ENCODE results near the gene ERGIC1.
A peak's percentile ranks its signal among the peaks of the same experiment; 100 is the strongest.

Gene ERGIC1

DNA sequence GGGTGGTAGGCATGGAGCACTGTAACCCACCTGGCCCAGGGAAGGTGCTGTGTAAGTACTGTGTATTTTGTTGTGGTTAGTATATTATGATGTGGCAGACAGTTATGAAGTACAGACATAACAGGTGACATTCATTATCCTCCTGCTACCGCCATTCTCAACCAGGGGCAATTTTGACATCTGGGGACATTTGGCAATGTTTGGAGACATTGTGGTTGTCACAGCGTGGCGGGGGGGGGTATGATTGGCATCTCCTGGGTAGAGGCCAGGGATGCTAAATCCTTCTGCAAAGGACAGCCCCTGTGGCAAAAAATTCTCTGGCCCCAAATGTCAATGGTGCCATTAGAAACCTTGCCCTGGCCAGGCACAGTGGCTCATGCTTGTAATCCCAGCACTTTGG is 115.4 kb downstream of the ERGIC1 start:
- H3K27ac ChIP-seq (ENCODE audit: low read depth, low read length) = no peak overlapping the region
- H3K9ac ChIP-seq (ENCODE audit: low read depth, low read length) = no peak overlapping the region
- H3K36me3 ChIP-seq (ENCODE audit: insufficient read depth, low read length) = peaks cover 28% of the 10 kb centered on the region
- H3K4me1 ChIP-seq (ENCODE audit: insufficient read depth, low read length) = no peaks in the 10 kb centered on the region
- H3K9me3 ChIP-seq (ENCODE audit: insufficient read depth, low read depth, low read length) = no peaks in the 10 kb centered on the region
- H3K27me3 ChIP-seq (ENCODE audit: insufficient read depth, low read length) = no peaks in the 10 kb centered on the region
- 95% methylated on average over 3 of the region's 3 CpGs for WGBS
- H3K4me3 ChIP-seq (ENCODE audit: low read length) = no peak overlapping the region

DNA sequence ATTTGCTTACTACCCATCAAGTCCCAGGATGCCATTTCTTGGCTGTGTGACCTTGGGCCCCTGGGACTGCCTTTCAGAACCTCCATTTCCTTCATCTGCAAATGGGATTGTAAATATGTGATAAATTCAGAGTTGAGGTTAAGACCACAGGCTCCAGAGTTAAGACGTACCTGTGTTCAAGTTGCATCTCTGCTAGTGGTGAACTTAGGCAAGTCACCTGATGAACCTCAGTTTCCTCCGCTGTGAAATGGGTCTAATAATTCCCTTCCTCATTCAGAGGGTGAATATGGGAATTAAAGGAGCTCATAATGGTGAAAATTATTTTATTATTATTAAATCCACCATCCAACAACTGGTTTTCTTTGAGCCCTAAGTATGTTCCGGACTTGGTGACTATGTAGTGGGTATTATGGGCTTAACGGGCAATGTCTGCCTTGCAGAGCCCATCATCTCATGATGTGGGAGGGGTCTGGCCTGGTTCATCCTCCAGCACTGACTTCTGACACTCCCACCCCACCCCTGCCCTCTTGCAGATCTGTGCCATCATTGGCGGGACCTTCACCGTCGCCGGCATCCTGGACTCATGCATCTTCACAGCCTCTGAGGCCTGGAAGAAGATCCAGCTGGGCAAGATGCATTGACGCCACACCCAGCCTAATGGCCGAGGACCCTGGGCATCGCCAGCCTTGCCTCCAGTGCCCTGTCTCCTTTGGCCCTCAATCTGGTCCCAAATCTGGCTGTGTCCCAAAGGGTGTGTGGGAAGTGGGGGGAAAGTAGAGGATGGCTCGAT is 116.3 kb downstream of the ERGIC1 start:
- H3K9ac ChIP-seq (ENCODE audit: low read depth, low read length) = no peak overlapping the region
- H3K9me3 ChIP-seq (ENCODE audit: insufficient read depth, low read depth, low read length) = no peaks in the 10 kb centered on the region
- H3K4me1 ChIP-seq (ENCODE audit: insufficient read depth, low read length) = no peaks in the 10 kb centered on the region
- 96% methylated on average over 11 of the region's 12 CpGs for whole genome bisulfite sequencing
- H3K4me3 ChIP-seq (ENCODE audit: low read length) = no peak overlapping the region
- no peak overlapping the region for H3K27ac ChIP-seq (ENCODE audit: low read depth, low read length)
- no peaks in the 10 kb centered on the region for H3K27me3 ChIP-seq (ENCODE audit: insufficient read depth, low read length)
- peaks cover 25% of the 10 kb centered on the region for H3K36me3 ChIP-seq (ENCODE audit: insufficient read depth, low read length)

DNA sequence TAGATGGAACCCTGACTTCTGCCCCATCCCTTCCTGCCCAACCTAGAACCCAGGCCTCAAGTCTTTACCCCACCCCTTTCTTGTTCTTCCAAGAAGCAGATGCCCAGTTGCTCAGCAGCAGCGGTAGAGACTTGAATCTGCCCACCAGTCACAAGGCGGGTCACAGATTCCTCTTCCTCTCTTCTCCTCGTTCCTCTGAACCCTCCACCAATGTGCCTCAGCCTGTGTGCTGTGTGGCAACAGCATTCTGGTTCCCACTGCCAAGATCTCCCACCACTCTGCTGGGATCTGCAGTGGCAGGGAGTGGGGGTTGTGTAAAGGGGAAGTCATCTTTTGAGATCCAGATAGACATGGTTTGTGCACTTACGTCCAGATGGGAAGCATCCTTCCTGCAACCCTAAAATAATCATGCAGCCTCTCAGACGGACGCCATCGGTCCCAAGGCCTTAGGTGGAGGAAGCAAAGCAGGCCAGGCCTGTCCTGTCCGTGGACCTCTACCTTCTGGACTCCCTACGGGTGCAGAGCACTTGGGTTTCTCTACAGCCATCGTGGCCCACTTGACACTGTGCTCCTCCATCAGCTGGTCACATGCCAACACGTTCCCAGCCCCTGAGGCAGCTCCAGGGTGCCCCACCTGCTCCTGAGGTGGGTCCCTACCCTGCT is 117.5 kb downstream of the ERGIC1 start:
- peaks cover 22% of the 10 kb centered on the region for H3K36me3 ChIP-seq (ENCODE audit: insufficient read depth, low read length)
- H3K4me1 ChIP-seq (ENCODE audit: insufficient read depth, low read length) = no peaks in the 10 kb centered on the region
- WGBS = 90% methylated on average over 11 of the region's 11 CpGs
- H3K4me3 ChIP-seq (ENCODE audit: low read length) = no peak overlapping the region
- no peaks in the 10 kb centered on the region for H3K9me3 ChIP-seq (ENCODE audit: insufficient read depth, low read depth, low read length)
- no peaks in the 10 kb centered on the region for H3K27me3 ChIP-seq (ENCODE audit: insufficient read depth, low read length)
- no peak overlapping the region for H3K27ac ChIP-seq (ENCODE audit: low read depth, low read length)
- H3K9ac ChIP-seq (ENCODE audit: low read depth, low read length) = no peak overlapping the region

DNA sequence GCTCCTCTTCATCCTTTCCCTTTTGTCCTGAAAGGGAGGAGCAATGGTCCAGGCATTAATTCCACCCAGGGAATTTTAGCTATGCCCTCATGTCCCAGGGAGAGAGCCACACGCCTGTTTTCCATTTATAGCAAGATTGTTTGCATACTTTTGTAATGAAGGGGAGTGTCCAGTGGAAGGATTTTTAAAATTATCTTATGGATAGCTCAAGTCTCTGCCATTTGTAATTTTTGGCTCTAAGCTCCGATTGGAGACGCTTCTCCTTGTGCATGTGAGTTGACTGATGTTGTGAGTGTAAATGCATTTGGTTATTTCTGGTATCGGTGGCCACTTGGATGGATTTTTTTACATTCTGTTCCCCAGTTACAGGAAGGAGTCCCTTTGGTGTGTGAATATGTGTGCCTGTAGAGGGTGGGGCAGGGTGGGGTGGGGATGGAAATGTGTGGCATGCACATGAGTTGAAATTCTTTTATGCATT is 118.0 kb downstream of the ERGIC1 start:
- H3K27ac ChIP-seq (ENCODE audit: low read depth, low read length) = no peak overlapping the region
- H3K4me1 ChIP-seq (ENCODE audit: insufficient read depth, low read length) = no peaks in the 10 kb centered on the region
- H3K36me3 ChIP-seq (ENCODE audit: insufficient read depth, low read length) = peaks cover 22% of the 10 kb centered on the region
- no peak overlapping the region for H3K9ac ChIP-seq (ENCODE audit: low read depth, low read length)
- 94% methylated on average over 4 of the region's 4 CpGs for WGBS
- no peak overlapping the region for H3K4me3 ChIP-seq (ENCODE audit: low read length)
- 0 out of 2 replicates have a peak, but pooled peaks cover under 1% of the 10 kb centered on the region for H3K27me3 ChIP-seq (ENCODE audit: insufficient read depth, low read length)
- no peaks in the 10 kb centered on the region for H3K9me3 ChIP-seq (ENCODE audit: insufficient read depth, low read depth, low read length)

DNA sequence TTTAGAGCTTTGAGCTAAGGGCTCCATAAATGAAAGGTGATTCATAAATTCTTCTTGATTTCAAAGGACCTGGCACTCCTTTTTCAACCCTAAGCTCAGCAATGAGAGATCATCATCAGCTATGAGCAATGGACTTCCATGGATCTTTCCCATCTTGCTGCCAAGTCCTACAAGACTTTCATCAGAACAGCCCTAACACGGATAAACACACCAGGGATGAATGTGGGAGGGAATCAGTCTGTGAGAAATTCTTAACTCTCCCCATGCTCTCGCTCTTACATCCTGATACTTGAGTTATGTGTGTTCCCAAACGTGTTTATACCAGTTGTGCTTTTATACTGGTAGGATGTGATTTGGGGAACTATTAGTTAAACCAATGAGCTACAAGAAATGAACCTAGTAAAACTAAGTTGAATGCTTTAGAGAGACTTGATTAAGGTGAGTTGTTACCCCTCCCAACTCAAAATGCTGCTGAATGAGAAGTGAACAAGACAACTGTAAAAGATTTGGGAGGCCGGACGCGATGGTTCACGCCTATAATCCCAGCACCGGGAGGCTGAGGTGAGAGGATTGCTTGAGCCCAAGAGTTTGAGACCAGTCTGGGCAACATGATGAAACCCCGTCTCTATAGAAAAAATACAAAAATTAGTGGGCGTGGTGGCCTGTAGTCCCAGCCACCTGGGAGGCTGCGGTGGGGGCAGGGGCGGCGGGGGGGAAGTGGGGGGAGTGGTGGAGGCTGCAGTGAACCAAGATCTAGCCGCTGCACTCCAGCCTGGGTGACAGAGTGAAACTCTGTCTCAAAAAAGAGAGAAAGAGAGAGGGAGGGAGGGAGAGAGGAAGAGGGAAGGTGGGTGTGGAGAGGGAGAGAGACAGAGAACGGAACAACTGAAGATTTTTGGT is 120.0 kb downstream of the ERGIC1 start:
- 82% methylated on average over 14 of the region's 15 CpGs for WGBS
- no peaks in the 10 kb centered on the region for H3K9me3 ChIP-seq (ENCODE audit: insufficient read depth, low read depth, low read length)
- H3K27ac ChIP-seq (ENCODE audit: low read depth, low read length) = no peak overlapping the region
- no peaks in the 10 kb centered on the region for H3K4me1 ChIP-seq (ENCODE audit: insufficient read depth, low read length)
- H3K9ac ChIP-seq (ENCODE audit: low read depth, low read length) = no peak overlapping the region
- H3K4me3 ChIP-seq (ENCODE audit: low read length) = no peak overlapping the region
- peaks cover 19% of the 10 kb centered on the region for H3K36me3 ChIP-seq (ENCODE audit: insufficient read depth, low read length)
- peaks cover 11% of the 10 kb centered on the region; the same call in 1 of the 2 replicates for H3K27me3 ChIP-seq (ENCODE audit: insufficient read depth, low read length)

DNA sequence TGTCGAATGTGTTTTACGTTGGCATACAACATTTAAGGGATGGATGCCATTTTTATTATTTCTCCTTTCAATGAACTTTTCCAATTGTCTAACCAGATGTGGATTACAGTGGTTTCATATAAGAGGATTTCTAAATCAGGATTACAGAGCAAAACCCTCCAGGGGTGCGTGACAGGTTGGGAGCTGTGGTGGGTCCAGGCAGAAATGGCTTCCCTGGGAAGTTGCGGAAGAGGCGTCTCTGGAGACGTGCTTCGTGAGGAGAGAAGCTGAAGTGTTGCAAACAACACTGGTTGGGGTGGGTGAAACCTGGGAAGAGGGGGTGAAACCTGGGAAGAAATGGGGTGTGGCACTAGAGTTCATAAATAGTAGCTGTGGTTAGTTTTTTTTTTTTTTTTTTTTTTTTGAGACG is 120.7 kb downstream of the ERGIC1 start:
- H3K4me3 ChIP-seq (ENCODE audit: low read length) = no peak overlapping the region
- peaks cover 19% of the 10 kb centered on the region for H3K36me3 ChIP-seq (ENCODE audit: insufficient read depth, low read length)
- no peak overlapping the region for H3K27ac ChIP-seq (ENCODE audit: low read depth, low read length)
- no peaks in the 10 kb centered on the region for H3K4me1 ChIP-seq (ENCODE audit: insufficient read depth, low read length)
- no peak overlapping the region for H3K9ac ChIP-seq (ENCODE audit: low read depth, low read length)
- peaks cover 11% of the 10 kb centered on the region; the same call in 1 of the 2 replicates for H3K27me3 ChIP-seq (ENCODE audit: insufficient read depth, low read length)
- WGBS = 94% methylated on average over 8 of the region's 8 CpGs
- no peaks in the 10 kb centered on the region for H3K9me3 ChIP-seq (ENCODE audit: insufficient read depth, low read depth, low read length)

DNA sequence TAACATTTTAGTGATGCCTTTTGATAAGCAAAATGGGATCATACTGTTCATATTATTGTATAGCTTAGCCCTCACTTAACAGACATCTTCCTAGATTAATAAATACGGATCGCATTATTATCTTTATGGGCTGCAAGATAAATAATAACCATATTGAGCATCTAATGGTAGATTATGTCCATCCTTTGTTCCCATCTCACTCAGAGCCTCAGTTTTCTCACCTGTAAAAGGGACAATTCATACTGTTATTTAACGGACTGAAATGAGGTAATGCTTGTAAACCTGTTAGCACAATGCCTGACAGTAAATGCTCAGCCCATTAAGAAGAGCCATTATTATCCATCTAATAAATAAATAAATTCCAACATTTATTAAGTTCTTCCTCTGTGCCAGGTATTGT is 122.2 kb downstream of the ERGIC1 start:
- Histone ChIP-seq H3K9me3 (ENCODE audit: insufficient read depth, low read depth, low read length) (no peaks in the 10 kb centered on the region), H3K9ac (ENCODE audit: low read depth, low read length) (no peak overlapping the region), H3K4me1 (ENCODE audit: insufficient read depth, low read length) (no peaks in the 10 kb centered on the region), H3K27me3 (ENCODE audit: insufficient read depth, low read length) (peaks cover 11% of the 10 kb centered on the region; the same call in 1 of the 2 replicates), H3K36me3 (ENCODE audit: insufficient read depth, low read length) (peaks cover 7% of the 10 kb centered on the region), H3K4me3 (ENCODE audit: low read length) (no peak overlapping the region), H3K27ac (ENCODE audit: low read depth, low read length) (no peak overlapping the region)
- WGBS = 86% methylated on average over 1 of the region's 3 CpGs

DNA sequence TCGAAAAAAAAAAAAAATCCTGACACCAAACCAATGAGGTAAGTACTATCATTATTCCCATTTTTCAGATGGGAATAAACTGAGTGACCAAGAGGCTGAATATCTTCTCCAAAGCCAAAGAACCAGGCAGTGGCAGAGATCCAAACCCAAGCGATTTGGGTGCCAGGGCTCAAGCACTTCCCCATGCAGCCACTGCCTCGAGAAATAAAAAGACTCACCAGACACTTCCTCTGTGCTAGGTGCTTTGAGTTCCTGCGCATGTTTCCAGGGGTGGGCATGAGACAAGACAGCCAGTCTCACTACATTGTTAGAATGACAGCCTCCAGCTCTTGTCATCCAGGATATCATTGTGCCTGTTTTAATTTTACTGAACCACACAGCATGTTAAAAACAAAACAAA is 122.9 kb downstream of the ERGIC1 start:
- Histone ChIP-seq H3K27ac (ENCODE audit: low read depth, low read length) (no peak overlapping the region), H3K27me3 (ENCODE audit: insufficient read depth, low read length) (peaks cover 11% of the 10 kb centered on the region; the same call in 1 of the 2 replicates), H3K4me3 (ENCODE audit: low read length) (no peak overlapping the region), H3K9me3 (ENCODE audit: insufficient read depth, low read depth, low read length) (no peaks in the 10 kb centered on the region), H3K36me3 (ENCODE audit: insufficient read depth, low read length) (peaks cover 7% of the 10 kb centered on the region), H3K4me1 (ENCODE audit: insufficient read depth, low read length) (no peaks in the 10 kb centered on the region), H3K9ac (ENCODE audit: low read depth, low read length) (no peak overlapping the region)
- WGBS = 94% methylated on average over 4 of the region's 4 CpGs

DNA sequence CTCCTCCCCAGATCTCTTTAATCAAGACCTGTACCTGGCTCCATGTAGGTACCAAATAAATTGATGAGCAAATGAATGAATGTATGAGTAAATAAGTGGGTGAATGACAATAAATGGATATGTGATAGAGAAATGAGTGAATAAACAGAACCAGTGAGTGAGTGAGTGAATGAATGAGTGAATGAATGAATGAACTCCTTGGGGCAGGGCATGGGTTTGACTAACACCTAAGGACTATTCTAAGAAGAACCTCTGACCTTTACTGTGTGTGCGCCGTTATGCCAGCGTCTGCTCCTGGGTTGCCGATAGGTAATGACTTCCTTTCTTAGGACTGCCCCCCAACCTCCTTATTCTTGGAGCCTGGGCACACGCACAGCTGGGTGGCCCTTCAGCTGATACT is 123.4 kb downstream of the ERGIC1 start:
- 89% methylated on average over 5 of the region's 5 CpGs for WGBS
- no peak overlapping the region for H3K9ac ChIP-seq (ENCODE audit: low read depth, low read length)
- H3K36me3 ChIP-seq (ENCODE audit: insufficient read depth, low read length) = peaks cover 8% of the 10 kb centered on the region; the same call in 1 of the 2 replicates
- no peak overlapping the region for H3K27ac ChIP-seq (ENCODE audit: low read depth, low read length)
- H3K9me3 ChIP-seq (ENCODE audit: insufficient read depth, low read depth, low read length) = no peaks in the 10 kb centered on the region
- H3K27me3 ChIP-seq (ENCODE audit: insufficient read depth, low read length) = peaks cover 11% of the 10 kb centered on the region; the same call in 1 of the 2 replicates
- no peak overlapping the region for H3K4me3 ChIP-seq (ENCODE audit: low read length)
- H3K4me1 ChIP-seq (ENCODE audit: insufficient read depth, low read length) = no peaks in the 10 kb centered on the region

DNA sequence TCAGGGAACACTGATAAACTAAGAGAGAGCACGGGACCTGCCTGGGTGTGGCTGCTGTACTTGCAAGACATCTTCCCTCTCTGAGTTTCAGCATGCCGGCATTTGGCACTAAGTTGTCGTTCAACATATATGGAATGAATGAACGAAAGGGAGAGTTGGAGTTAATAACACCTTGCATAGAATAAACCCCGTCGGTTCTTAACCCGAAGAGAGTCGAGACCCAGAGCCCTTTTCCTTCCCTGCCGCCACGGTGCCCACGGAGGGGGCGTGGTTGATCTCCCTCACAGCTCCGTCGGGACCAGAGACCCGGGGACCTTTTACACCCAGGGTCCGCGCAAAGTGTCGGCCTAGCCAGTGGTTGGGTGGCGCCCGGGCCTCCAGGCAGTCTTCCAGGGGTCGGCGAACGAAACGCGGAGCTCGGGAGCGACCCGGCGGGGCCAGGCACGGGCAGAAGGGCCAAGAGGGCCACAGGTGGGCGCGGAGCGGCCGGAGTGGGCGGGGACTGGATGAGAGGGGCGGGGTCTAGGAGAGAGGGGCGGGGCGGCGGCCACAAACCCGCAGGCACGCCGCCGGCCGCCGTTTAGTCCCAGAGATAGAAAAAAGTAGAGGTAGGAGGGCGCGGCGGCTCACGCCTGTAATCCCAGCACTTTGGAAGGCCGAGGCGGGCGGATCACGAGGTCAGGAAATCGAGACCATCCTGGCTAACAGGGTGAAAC is 124.4 kb downstream of the ERGIC1 start:
- H3K9ac ChIP-seq (ENCODE audit: low read depth, low read length) = peak overlapping the region; percentile 86
- H3K9me3 ChIP-seq (ENCODE audit: insufficient read depth, low read depth, low read length) = no peaks in the 10 kb centered on the region
- H3K27me3 ChIP-seq (ENCODE audit: insufficient read depth, low read length) = peaks cover 11% of the 10 kb centered on the region; the same call in 1 of the 2 replicates
- H3K27ac ChIP-seq (ENCODE audit: low read depth, low read length) = no peak overlapping the region
- H3K36me3 ChIP-seq (ENCODE audit: insufficient read depth, low read length) = peaks cover 8% of the 10 kb centered on the region; the same call in 1 of the 2 replicates
- WGBS = 7% methylated on average over 52 of the region's 54 CpGs
- no peaks in the 10 kb centered on the region for H3K4me1 ChIP-seq (ENCODE audit: insufficient read depth, low read length)
- peak overlapping the region; percentile 100 for H3K4me3 ChIP-seq (ENCODE audit: low read length)
